T47D (cell line): ENCODE data around the gene ATL1.
"Not testable (repeated sequence)": the region's sequence is repeated elsewhere in the genome, so short reads cannot be mapped to it uniquely, and the experiment has no call there.

Experiments
- DNase-seq, 2 experiments: peaks; one replicate each; pipeline versions ENCODE4 v3.0.0 to v3.0.0-alpha.2; 2011 to 2012; ENCODE audit warnings: low read depth in 1 of 2, low spot score in 1 of 2
- JUND ChIP-seq: IDR thresholded peaks from 2 replicates; pipeline ENCODE4 v1.6.1; 2012; ENCODE audit warnings: low read depth
- in situ Hi-C: cut with HindIII; loops from 2 replicates; pipeline ENCODE4 v1.10.0; 2016; ENCODE audit warnings: low sequenced_read_pairs, low pct_unique_long_range_greater_than_20kb

The ATL1 gene

DNA sequence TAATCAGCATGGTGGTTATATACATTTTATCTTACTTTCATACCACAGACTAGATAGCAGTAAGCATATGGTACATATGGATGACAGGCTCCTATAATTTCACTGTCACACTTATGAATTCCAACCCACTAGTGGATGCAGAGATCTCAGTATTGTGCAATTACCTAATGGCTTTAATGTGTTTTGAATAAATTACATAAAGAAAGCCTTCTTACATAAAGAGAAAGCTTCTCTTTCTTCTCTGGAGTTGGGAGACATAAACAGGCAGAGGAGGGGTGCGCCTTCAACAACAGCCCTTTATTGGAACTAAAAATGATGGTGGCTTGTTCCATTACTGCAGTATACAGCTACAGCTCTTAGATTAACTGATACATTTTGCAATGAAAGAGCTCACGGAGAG, 55.6 kb downstream of the ATL1 start:
- no peak for TF ChIP-seq JUND
- in situ Hi-C loops: no loop called here
- DNase-seq: no peak

DNA sequence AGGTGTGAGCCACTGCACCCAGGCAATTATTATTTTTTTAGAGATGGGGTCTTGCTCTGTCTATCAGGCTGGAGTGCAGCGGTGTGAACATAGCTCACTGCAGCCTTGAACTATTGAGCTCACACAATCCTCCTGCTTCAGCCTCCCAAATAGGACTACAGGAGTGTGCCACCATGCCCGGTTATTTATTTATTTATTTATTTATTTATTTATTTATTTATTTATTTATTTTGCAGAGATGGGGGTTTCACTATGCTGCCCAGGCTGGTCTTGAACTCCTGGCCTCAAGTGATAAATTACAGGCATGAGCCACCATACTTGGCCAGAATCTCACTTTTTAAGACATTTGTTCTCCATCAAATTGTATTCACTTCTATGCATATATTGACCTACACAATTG, 56.3 kb downstream of the ATL1 start:
- DNase-seq: no peak
- no peak for TF ChIP-seq JUND
- in situ Hi-C loops: no loop called here

DNA sequence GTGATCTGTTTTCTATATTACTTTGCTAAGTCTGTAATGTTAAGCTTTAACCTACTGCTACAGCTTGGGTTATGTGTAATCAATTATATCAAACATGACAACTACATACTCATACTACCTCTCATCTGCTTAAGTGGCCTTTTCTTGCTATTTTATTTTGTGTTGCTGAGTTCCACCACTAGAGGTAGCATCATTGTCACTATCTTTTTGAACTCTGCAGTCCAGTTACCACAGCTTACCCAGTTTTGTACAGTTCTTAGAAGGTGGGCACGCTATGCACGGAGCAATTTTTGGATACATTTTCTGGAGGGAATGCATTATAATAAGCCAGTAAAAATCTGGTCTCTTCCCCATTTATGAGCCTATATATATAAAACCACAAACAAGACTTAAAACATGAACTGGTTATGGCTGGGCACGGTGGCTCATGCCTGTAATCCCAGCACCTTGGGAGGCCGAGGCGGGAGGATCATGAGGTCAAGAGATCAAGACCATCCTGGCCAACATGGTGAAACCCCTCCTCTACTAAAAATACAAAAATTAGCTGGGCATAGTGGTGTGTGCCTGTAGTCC, 59.7 kb downstream of the ATL1 start:
- in situ Hi-C loops: no loop called here
- TF ChIP-seq JUND: no peak
- DNase-seq: peak; percentile 46 to 67

DNA sequence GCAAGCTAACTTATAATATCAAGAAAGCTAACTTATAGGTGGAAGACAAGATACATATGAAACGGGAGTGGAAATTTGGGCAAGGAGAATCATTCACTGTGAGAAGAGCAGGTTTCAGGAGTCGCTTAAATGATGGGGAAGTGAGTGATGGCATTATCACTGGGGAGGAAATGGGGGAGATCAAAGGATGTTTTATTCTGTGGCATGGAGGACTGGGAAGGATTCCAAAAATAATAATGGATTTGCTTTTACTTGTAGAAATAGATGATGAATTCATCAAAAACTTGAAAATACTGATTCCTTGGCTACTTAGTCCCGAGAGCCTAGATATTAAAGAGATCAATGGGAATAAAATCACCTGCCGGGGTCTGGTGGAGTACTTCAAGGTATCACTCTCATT, 60.4 kb downstream of the ATL1 start:
- TF ChIP-seq JUND: no peak
- DNase-seq: no peak
- in situ Hi-C loops: no loop called here

DNA sequence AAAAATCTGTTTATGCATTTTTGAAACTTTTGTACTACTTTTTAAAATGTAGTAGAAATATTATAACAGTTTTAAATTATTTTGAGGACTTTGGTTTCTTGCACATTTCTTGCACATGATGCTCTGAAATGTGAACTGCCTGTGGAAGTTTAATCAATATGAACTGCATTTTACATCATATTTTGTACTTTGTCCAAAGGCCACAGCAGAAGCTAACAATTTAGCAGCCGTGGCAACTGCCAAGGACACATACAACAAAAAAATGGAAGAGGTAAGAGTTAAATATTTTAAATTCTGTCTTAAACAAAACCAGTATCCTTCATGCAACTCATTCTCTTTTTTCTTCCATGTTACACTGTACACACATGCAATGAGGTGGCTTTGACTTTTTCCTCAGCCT, 63.0 kb downstream of the ATL1 start:
- in situ Hi-C loops: no loop called here
- no peak for TF ChIP-seq JUND
- DNase-seq: no peak

DNA sequence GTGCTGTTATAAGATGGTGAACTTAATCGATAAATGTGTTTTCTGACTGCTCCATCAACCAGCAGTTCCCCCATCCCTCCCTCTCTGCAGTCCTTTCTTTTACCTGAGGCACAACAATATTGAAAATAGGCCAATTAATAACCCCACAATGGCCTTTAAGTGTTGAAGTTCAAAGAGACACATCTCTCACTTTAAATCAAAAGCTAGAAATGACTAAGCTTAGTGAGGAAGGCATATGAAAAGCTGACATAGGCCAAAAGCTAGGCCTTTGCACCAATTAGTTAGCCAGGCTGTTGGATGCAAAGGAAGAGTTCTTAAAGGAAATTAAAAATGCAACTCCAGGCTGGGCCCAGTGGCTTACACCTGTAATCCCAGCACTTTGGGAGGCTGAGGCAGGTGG, 64.5 kb downstream of the ATL1 start:
- in situ Hi-C loops: no loop called here

DNA sequence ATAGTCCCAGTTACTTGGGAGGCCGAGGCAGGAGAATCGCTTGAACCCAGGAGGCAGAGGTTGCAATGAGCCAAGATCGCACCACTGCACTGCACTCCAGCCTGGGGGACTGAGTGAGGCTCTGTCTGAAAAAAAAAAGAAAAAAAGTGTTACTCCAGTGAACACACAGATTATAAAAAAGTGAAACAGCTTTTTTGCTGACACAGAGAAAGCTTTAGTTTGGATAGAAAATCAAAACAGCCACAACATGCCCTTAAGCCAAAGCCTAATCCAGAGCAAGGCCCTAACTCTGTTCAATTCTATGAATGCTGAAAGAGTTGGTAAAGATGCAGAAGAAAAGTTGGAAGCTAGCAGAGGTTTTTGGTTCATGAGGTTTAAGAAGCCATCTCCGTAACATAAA, 65.0 kb downstream of the ATL1 start:
- in situ Hi-C loops: not testable (repeated sequence)

More for the DNA sequence above, 64.5 kb downstream of the ATL1 start:
- no peak for TF ChIP-seq JUND
- no peak for DNase-seq

DNA sequence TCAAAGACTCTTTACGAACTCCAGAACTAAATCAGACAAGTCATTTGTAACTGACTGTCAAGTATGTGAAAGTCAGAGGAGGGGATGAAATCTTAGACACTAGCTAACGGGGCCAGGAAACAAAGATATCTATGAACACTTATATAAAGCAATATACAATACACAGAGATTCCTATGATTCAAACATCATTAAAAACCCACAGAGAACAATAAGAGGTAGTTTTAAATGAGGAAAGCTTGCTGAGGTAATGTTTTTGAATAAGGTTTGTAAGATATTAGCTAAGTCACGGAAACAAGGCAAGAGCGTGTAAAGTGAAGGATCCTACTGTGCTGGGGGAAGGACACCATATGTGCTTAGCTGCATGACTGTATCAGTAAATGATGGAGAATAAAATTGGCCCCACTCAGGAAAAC, 71.5 kb downstream of the ATL1 start:
- in situ Hi-C loops: no loop called here
- no peak for DNase-seq
- no peak for TF ChIP-seq JUND

More for the DNA sequence above, 65.0 kb downstream of the ATL1 start:
- DNase-seq: not testable (repeated sequence)

DNA sequence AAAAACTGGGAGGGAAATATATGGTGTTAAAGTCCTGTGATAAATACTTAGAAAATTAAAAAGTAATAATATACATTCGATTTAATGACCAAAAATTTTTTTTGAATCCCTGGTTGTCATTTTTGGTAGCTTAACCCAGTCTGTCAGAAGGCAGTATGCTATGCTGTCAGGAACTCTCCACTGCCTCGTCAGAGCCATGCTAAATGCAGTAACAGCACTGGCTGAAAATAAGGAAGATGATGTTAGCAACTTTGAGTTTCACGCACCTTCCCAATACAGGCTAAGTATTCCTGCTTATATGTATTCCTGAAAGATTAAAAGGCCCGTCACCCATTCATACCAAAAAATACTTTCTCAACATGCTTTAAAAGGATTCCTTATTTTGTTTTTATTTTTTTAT, 74.0 kb downstream of the ATL1 start:
- DNase-seq: no peak
- TF ChIP-seq JUND: no peak
- in situ Hi-C loops: no loop called here

DNA sequence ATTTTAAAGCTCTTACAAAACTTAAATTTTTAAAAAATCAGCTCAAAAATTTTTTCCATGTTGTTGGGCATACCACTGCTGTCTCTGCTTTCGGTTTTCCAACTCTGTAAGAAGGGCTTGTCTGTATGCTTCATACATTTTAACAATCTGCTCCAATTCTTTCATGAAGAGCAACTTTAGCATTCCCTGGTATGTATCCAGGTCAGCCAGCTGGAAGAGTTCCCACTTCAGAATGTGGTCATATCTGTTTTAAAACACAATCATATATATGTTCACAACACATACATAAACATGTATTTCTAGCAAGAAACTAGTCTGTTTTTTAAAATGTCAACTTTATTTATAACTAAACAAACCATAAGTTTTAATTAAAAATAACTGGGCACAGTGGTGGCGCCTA, 75.2 kb downstream of the ATL1 start:
- TF ChIP-seq JUND: no peak
- in situ Hi-C loops: no loop called here
- no peak for DNase-seq

DNA sequence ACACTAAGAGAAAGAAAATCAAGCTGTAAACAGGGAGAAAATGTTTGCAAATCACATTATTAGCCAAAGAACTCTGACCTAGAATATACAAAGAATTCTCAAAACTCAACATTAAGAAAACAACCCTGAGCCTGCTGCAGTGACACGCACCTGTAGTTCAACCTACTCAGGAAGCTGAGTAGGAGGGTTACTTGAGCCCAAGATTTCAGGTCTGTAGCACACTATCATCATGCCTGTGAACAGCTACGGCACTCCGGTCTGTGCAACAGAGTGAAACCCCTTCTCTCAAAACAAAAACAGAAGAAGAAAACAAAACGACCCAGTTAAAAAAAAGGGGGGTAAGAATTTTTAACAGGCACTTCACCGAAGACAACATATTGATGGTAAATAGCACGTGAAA, 87.3 kb downstream of the ATL1 start:
- in situ Hi-C loops: no loop called here
- no peak for TF ChIP-seq JUND
- no peak for DNase-seq

DNA sequence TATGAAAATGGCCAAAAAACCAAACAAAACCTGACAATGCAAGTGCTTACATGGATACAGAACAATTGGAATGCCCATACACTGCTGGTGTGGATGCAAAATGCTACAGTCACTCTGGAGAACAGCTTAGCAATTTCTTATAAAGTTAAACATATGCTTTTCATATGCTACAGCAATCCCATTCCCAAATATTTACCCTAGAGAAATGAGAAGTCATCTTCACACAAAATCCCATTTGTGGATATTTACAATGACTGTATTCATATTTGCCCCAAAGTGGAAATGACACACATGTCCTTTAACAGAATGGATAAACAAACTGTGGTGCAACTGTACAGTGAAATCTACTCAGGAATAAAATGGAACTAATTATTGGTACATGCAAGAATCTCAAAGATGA, 87.8 kb downstream of the ATL1 start:
- DNase-seq: no peak
- in situ Hi-C loops: no loop called here
- no peak for TF ChIP-seq JUND

DNA sequence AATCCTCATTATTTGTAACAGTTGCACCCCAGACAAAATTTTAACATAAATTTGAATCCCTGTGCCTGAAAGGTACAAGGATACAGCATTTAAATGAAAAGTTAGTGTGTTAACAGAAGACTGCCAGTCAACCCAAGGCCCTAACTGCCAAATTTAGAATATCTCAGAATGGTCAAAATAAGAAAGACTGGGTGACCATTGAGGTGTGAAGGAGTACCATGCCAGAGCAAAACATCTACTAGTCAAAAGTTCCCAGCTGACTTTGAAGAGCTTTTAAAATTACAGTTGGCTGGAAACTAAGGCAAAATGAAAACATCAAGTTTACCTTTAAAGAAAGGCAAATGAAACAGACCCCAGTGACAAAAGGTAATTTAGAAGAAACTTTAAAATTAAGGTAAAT, 89.7 kb downstream of the ATL1 start:
- in situ Hi-C loops: no loop called here
- no peak for DNase-seq
- no peak for TF ChIP-seq JUND

DNA sequence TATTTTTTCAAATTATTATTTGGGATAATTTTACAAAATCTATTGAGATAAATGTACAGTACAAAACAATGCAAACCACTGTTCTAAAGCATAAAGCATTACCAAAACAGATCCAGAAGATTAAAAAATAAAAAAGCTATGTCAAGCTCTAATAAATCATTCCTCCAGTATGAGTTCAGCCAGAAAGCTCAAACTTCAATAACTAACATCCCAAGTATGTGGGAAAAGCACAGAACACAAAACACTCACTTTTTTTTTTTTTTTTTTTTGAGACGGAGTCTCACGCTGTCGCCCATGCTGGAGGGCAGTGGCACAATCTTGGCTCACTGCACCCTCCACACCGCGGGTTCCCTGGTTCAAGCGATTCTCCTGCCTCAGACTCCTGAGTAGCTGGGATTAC, 96.8 kb downstream of the ATL1 start:
- in situ Hi-C loops: no loop called here
- DNase-seq: no peak
- TF ChIP-seq JUND: no peak
